ENCODE data around the gene PAXX. TPM values are rescaled to one million over a fixed set of nuclear protein-coding genes. Genes with fewer than 3 reads are reported as not detected.

The PAXX gene
- polyA plus RNA-seq, 1 donor from 2014 or later, result 64.3 TPM

DNA sequence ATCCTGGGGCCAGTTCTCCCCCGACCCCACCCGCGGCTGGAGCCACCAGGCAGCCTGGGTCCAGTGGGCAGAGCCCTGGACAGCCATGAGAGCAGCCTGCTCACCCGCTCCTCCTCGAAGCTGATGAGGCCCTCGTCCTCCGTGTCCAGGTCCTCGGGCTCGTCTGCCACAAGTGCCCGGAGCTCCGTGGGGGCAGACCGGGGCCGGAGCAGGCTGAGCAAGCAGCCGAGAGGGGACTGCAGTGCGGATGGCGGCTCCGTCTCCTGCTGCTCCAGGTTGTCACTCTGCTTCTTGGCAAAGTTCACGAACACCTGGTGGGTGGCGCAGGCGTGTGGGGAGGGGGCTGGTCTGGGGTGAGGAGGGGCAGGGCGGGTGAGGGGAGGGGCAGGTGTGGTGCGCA lies 16.1 kb downstream of the PAXX start:
- H3K27ac Mint-ChIP-seq, result no peak overlapping the region
- H3K9me3 Mint-ChIP-seq, result peaks cover 0 to 1% (median 0%) of the 10 kb centered on the region in 3 donors
- no peak overlapping the region for H3K4me3 Mint-ChIP-seq
- H3K4me1 Mint-ChIP-seq, result no peaks in the 10 kb centered on the region
- no peaks in the 10 kb centered on the region for H3K36me3 Mint-ChIP-seq
- peaks cover 3% of the 10 kb centered on the region for H3K27me3 Mint-ChIP-seq

DNA sequence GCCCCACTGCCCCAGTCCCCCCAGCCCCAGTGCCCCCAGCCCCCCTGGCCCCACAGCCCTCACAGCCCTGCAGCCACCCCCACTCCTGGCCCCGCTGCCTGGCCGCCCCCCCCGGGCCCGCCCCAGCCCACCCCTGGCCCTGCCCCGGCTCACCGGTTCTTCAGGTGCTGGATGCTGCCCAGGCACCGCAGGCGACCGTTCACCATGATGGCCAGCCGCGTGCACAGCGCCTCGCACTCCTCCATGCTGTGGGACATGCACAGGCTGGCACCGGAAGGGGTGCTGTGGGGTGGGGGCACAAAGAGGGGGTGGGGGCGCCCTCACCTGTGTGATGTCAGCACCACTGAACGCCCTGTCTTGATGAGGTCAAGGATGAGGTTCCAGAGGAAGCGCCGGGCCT lies 17.0 kb downstream of the PAXX start:
- Mint-ChIP-seq H3K9me3 (peaks cover 0 to 1% (median 0%) of the 10 kb centered on the region in 3 donors), H3K27ac (no peak overlapping the region), H3K27me3 (peaks cover 3% of the 10 kb centered on the region), H3K4me1 (no peaks in the 10 kb centered on the region), H3K4me3 (no peak overlapping the region), H3K36me3 (no peaks in the 10 kb centered on the region)

DNA sequence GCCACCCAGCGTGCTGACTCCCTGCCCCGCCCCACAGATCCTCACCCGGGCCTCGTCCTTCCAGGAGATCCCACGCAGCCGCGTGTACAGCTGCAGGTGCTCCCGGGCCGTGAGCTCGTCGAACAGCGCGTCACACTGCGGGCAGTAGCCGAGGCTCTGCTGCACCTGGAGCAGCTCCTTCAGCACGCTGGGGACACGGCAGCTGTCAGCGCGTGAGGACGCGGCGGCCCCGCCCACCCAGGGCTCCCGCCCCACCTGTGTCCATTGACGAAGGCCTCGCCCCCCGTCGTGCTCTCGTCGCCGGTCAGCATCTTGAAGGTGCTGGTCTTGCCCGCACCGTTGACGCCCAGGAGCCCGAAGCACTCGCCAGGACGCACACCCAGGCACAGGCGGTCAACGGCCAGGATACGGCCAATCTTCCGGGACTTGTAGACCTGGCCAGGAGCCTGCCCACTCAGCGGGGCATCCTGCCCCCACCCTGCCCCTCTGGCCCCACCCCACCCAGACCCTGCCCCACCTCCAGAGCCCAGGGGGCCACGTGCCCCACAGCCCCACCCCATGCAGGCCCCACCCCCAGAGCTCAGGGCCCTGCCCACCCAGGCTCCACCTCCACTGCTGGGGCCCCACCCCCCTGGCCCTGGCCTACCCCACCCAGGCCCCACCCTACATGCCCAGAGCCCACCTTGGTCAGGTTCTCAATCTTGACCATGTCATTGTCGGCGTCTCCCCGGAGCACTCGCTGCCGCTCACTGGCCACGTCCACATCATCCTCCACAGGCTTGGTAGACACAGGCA lies 17.9 kb downstream of the PAXX start:
- H3K4me1 Mint-ChIP-seq, result no peaks in the 10 kb centered on the region
- peaks cover 3% of the 10 kb centered on the region for H3K27me3 Mint-ChIP-seq
- H3K9me3 Mint-ChIP-seq, result no peaks in the 10 kb centered on the region
- H3K27ac Mint-ChIP-seq, result no peak overlapping the region
- H3K4me3 Mint-ChIP-seq, result no peak overlapping the region
- H3K36me3 Mint-ChIP-seq, result no peaks in the 10 kb centered on the region

DNA sequence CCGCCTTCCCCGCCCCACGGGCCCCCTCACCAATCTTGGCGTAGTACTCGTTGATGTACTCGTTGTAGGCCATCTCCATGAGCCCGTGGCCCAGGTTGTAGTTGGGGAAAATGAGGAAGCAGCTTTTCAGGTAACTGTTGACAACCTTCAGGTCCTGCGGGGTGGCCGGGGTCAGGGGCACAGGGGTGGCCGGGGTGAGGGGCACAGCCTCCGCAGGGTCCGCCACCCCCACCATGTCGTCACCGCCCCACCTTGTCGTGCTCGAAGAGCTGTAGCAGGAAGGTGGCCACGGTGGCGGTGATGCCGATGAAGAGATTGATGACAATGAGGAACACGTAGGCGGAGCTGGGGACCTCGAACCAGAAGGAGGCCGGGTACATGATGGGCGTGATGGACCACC lies 18.9 kb downstream of the PAXX start:
- Mint-ChIP-seq H3K27me3 (peaks cover 3% of the 10 kb centered on the region), H3K4me1 (no peaks in the 10 kb centered on the region), H3K36me3 (no peaks in the 10 kb centered on the region), H3K27ac (no peak overlapping the region), H3K4me3 (no peak overlapping the region), H3K9me3 (no peaks in the 10 kb centered on the region)

DNA sequence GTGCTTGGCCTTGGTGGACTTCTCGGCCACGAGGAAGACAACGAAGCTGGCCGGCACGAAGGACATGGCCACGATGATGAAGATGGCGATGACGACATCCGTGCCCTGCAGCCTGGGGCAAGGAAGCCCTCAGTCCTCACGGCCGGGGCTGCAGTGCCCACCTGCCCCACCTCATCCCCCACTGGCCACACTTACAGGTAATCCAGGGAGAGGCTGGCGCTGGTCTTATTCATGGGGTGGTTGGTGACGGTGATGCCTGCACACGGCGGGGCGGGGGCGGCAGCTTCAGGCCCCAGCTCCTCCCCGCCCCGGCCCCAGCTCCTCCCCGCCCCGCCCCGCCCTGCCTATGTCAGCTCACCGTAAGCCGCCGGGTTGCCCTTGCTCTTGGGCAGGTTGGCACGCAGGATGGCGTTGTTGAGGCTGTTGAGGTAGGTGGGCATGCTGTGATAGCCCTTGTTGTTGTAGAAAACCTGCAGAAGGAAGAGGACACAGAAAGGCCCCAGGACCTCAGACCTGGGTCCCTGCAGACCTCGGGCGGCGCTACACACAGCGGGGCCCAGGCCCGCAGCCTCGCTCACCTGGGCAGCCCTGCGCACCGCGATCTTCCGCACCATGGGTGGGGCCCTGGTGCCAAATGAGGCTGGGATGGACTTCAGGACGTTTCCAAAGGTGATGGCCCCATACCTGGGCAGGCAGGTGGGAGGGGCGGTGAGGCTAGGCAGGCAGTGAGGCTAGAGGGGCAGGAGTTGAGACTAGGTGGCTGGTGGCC lies 19.9 kb downstream of the PAXX start:
- H3K27ac Mint-ChIP-seq, result no peak overlapping the region
- H3K27me3 Mint-ChIP-seq, result no peaks in the 10 kb centered on the region
- no peaks in the 10 kb centered on the region for H3K4me1 Mint-ChIP-seq
- no peaks in the 10 kb centered on the region for H3K9me3 Mint-ChIP-seq
- H3K36me3 Mint-ChIP-seq, result no peaks in the 10 kb centered on the region
- no peak overlapping the region for H3K4me3 Mint-ChIP-seq

DNA sequence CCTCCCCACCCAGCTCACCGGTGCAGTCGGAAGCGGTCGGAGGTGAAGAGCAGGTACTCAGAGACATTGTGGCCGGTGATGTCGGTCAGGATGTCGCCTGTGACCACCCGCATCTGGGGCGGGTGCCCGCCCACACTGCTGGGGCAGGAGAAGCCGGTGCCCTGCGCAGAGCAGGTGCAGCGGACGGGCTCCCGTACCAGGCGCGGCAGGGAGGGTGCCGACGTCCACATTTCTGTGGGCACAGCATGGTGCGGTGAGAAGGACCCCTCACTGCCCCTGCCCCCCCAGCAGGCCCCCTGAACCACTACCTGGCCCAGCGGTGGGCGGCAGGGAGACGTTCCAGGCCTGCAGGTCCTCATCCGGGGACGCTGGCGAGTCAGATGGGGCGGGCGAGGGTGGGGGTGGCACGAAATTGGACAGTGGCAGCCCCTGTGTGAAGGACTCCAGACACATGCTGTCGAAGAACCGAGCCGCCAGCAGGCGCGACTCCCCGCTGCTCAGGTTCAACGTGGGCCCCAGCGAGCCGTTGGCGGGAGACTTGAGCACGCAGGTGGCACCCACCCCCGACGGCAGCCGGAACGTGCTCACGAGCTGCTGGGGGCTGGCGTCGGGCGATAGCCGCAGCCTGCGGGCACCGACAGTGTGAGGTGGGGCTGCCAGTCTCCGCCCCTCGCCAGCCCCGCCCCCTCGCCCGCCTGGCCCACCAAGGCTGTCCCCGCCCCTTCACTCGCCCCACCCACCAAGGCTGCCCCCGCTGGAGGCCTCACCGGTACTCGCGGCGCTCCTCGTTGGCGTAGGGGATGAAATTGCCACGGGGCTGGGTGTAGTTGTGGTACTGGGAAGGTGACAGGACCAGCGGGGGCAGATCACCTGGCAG lies 20.7 kb downstream of the PAXX start:
- Mint-ChIP-seq H3K9me3 (no peaks in the 10 kb centered on the region), H3K4me3 (no peak overlapping the region), H3K36me3 (no peaks in the 10 kb centered on the region), H3K4me1 (no peaks in the 10 kb centered on the region), H3K27ac (no peak overlapping the region), H3K27me3 (no peaks in the 10 kb centered on the region)

DNA sequence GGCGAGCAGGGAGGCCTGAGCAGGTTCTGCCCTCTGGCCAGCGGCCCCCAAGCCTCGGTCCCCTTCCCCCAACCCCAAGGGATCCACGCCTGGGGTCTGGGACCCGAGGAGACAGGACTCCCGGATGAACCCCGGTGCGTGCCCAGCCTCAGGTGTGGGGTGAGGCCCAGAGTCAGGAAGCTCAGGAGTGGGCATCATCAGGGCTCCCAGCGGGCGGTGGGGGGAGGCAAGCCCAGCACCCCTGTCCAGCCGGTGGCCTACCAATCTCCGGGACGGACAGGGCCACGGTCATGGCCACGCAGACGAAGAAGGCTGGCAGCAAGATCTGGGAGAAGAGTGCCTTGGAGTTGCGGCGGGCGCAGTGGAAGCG lies 21.3 kb downstream of the PAXX start:
- Mint-ChIP-seq H3K9me3 (no peaks in the 10 kb centered on the region), H3K27me3 (no peaks in the 10 kb centered on the region), H3K36me3 (peaks cover under 1% of the 10 kb centered on the region), H3K4me1 (no peaks in the 10 kb centered on the region), H3K4me3 (no peak overlapping the region), H3K27ac (no peak overlapping the region)

DNA sequence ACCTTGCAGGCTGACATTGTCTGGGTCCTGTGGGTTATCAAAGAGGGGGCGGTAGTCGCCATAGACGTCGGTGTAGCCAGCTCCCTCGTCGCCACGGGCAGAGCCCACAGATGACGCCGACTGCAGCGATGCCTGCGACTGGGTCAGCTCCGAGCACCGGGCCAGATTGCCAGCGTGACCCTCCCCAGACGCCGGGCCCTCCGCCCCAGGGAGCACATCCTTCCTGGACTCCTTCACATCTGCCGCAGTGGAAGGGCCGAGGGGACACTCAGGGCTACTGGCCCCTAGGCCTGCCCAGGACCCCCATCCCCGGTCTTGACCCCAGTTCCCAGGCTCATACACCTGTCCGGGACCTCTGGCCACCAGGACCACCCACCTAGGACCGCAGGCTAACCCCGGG lies 21.9 kb downstream of the PAXX start:
- peaks cover 1% of the 10 kb centered on the region for H3K36me3 Mint-ChIP-seq
- no peaks in the 10 kb centered on the region for H3K27me3 Mint-ChIP-seq
- H3K27ac Mint-ChIP-seq, result no peak overlapping the region
- H3K4me1 Mint-ChIP-seq, result no peaks in the 10 kb centered on the region
- H3K4me3 Mint-ChIP-seq, result peak overlapping the region in 1 of 4 donors; percentile 22
- H3K9me3 Mint-ChIP-seq, result no peaks in the 10 kb centered on the region

DNA sequence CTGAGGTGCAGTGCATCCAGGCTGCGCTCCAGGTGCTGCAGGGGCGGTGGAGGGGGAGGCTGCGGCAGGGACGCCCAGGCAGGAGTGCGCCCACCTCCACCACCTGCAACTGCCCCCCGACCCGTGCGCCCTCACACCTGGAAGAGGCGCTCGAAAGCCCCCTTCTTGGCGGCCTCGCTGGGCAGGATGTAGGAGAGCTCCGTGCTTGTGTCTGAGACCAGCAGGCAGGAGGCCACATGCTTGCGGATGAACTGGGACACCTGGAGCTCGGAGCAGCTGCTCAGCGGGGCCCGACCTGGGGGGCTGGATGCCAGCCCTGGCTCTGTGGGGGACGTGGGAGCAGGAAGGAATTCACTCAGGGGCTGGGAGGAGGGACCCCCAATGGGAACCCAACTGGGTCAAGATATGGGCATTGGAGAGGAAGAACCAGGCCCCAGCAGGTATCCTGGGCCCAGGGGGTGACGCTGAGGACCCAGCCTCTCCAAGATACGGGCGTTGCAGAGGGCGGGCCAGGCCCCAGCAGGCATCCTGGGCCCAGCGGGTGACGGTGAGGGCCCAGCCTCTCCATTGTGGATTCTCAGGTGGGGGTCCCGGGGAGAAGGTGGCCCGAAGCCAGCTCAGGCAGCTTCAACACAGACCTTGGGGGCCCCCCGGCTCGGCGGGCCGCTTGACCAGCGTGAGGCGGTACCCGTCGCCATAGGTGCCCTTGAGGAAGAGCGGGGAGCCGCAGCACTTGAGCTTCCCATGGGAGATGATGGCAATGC lies 22.7 kb downstream of the PAXX start:
- H3K27ac Mint-ChIP-seq, result no peak overlapping the region
- H3K4me3 Mint-ChIP-seq, result no peak overlapping the region
- H3K27me3 Mint-ChIP-seq, result no peaks in the 10 kb centered on the region
- no peaks in the 10 kb centered on the region for H3K9me3 Mint-ChIP-seq
- H3K36me3 Mint-ChIP-seq, result peaks cover 3% of the 10 kb centered on the region
- H3K4me1 Mint-ChIP-seq, result no peaks in the 10 kb centered on the region

DNA sequence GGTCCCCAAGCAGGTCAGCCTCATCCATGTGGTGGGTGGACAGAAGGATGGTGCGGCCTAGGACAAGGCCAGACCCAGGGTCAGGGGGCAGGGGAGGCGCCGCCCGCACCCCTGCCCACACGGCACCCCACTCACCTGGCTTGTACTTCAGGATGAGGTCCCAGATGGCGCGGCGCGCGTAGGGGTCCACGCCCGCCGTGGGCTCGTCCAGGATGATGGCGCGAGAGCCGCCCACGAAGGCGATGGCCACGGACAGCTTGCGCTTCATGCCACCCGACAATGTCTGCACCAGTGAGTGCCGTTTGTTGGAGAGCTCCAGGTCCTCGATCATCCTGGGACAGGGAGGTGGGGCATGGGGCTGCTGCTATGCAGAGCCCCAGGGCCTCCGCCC lies 23.3 kb downstream of the PAXX start:
- peaks cover 3% of the 10 kb centered on the region for H3K36me3 Mint-ChIP-seq

DNA sequence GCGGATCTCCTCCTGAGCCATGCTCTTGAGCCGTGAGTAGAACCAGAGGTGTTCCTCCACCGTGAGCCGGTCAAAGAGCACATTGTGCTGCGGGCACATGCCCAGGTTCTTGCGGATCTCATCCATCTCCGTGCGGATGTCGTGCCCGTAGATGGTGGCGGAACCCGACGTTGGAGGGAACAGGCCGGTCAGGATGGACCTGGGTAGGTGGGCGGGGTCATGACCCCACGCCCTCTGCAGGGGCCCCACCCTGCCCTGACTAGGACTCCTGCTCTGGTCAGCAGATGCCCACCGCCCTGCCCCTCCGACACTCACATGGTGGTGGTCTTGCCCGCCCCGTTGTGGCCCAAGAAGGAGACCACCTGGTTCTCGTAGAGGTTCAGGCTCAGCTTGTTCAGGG lies 23.8 kb downstream of the PAXX start:
- Mint-ChIP-seq H3K27me3 (no peaks in the 10 kb centered on the region), H3K27ac (no peak overlapping the region), H3K4me3 (no peak overlapping the region), H3K4me1 (no peaks in the 10 kb centered on the region), H3K36me3 (peaks cover 3% of the 10 kb centered on the region), H3K9me3 (no peaks in the 10 kb centered on the region)

More for the DNA sequence above, 23.3 kb downstream of the PAXX start:
- H3K27me3 Mint-ChIP-seq, result no peaks in the 10 kb centered on the region
- no peak overlapping the region for H3K4me3 Mint-ChIP-seq
- H3K27ac Mint-ChIP-seq, result no peak overlapping the region
- no peaks in the 10 kb centered on the region for H3K4me1 Mint-ChIP-seq
- no peaks in the 10 kb centered on the region for H3K9me3 Mint-ChIP-seq

DNA sequence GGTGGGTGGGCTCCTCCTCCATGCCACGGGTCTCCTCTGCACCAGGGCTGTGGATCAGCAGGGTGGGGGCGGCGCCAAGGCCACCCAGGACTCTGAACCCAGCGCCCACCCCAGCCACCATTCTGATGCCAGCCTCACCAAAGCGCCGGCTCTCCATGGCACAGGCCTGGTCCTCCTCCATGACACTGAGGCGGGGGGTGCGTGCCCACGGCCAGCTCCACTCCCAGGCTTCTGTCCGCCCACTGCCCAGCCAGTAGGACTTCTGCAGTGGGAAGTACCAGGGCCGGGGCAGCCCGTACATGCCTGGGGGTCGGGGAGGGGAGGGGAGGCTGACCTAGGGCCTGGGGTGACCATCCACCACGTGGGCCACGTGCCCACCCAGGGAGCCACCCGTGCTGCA lies 24.2 kb downstream of the PAXX start:
- Mint-ChIP-seq H3K27ac (no peak overlapping the region), H3K9me3 (no peaks in the 10 kb centered on the region), H3K27me3 (no peaks in the 10 kb centered on the region)

DNA sequence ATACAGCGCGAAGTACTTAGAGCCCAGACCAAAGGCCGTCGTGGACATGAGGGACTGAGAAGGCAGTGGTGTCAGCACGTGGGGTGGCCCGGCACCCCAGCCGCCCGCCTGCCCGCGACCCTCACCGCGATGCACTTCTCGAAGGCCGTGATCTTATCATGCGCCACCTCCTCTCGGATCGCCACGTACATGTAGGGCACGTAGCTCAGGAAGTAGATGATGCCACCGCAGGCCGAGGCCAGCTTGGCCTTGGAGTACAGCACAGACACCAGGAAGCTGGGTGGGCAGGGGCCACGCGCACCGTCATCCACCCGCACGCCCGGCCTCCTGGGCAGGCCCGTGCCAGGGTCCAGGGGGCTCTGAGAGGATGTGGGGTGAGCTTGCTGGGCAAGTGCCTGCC lies 24.8 kb downstream of the PAXX start:
- Mint-ChIP-seq H3K27me3 (no peaks in the 10 kb centered on the region), H3K4me1 (peaks cover 0 to under 1% (median 0%) of the 10 kb centered on the region in 3 donors), H3K9me3 (no peaks in the 10 kb centered on the region), H3K4me3 (no peak overlapping the region), H3K36me3 (peaks cover 3% of the 10 kb centered on the region), H3K27ac (no peak overlapping the region)

More for the DNA sequence above, 24.2 kb downstream of the PAXX start:
- H3K36me3 Mint-ChIP-seq, result peaks cover 3% of the 10 kb centered on the region
- no peak overlapping the region for H3K4me3 Mint-ChIP-seq
- H3K4me1 Mint-ChIP-seq, result no peaks in the 10 kb centered on the region

DNA sequence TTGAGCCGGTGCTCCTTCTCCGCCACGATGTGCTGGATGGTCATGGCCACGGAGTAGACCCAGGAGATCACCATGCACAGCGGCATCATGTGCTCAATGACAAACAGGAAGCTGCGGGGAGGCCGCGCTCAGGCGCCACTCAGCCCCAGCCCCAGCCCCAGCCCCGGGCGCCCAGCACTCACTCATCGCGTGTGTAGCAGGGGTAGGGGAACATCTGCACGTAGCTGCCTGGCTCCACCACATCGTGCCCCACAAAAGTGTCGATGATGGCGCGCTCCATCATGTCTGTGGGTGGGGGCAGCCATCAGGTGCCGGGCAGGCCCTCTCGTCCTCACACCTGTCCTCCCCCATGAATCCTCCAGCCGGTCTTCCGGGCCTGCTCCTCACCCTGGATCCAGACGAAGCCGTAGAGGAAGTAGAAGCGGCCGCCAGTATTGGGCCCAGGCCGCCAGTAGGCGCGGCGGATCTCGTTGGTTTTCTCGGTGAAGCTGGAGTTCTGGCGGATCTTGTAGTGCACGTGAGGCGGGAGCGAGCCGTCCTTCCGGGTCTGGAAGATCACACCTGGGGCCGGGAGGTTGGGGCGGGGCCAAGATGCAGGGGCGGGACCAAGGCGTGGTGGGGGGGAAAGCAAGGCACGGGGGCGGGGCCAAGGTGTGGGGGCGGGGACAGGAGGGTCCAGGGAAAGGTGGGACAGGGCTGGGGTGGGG lies 25.7 kb downstream of the PAXX start:
- Mint-ChIP-seq H3K27ac (peak overlapping the region in 1 of 3 donors; percentile 67), H3K9me3 (no peaks in the 10 kb centered on the region), H3K4me3 (no peak overlapping the region), H3K4me1 (peaks cover 0 to 1% (median 0%) of the 10 kb centered on the region in 3 donors), H3K36me3 (peaks cover 3% of the 10 kb centered on the region), H3K27me3 (no peaks in the 10 kb centered on the region)

All from IgD-negative memory B cell (primary cell).